Liver (tissue), 3 donors: ENCODE results near the gene NUDT8.
"Not testable (repeated sequence)": the region's sequence is repeated elsewhere in the genome, so short reads cannot be mapped to it uniquely, and the experiment has no call there.

Experiments used
- HNF4A ChIP-seq, 2 donors: conservative IDR thresholded peaks; 2 replicates each; pipeline ENCODE4 v1.6.1; 2016; ENCODE audit warnings: antibody characterized with exemption in 2 of 2, mild to moderate bottlenecking in 2 of 2
- RAD21 ChIP-seq, 2 donors: IDR thresholded peaks; 2 replicates each; pipeline ENCODE4 v1.6.1; 2016; ENCODE audit warnings: antibody characterized with exemption in 2 of 2, mild to moderate bottlenecking in 2 of 2
- RXRA ChIP-seq, 2 donors: IDR thresholded peaks; 2 replicates each; pipeline ENCODE4 v1.6.1; 2017 to 2018; ENCODE audit warnings: antibody characterized with exemption in 2 of 2, mild to moderate bottlenecking in 1 of 2
- TAF1 ChIP-seq: conservative IDR thresholded peaks from 2 replicates; pipeline ENCODE4 v1.6.1; 2016; ENCODE audit warnings: antibody characterized with exemption, mild to moderate bottlenecking
- YY1 ChIP-seq: IDR thresholded peaks from 2 replicates; pipeline ENCODE4 v1.6.1; 2016; ENCODE audit warnings: antibody characterized with exemption, mild to moderate bottlenecking
- TF ChIP-seq, protein P1 (sequence below): fragments of 150-350 bp; IDR thresholded peaks from 2 replicates; pipeline ENCODE4 v1.5.1; 2017; ENCODE audit warnings: improper control_type of control experiment, low read depth, low read length; ENCODE audit not compliant: missing input control
- TF ChIP-seq, protein P2 (sequence below): IDR thresholded peaks from 2 replicates; pipeline ENCODE4 v1.6.1; 2016; ENCODE audit warnings: antibody characterized with exemption
- TF ChIP-seq, protein P3 (sequence below): IDR thresholded peaks from 2 replicates; pipeline ENCODE4 v1.6.1; 2016; ENCODE audit warnings: antibody characterized with exemption
- TF ChIP-seq, protein P4 (sequence below): IDR thresholded peaks from 2 replicates; pipeline ENCODE4 v1.6.1; 2016; ENCODE audit warnings: antibody characterized with exemption
- donor health status: healthy.
- donor health status: healthy.

GRCh38 chr11:67623795-67624194 is 5.9 kb downstream of the NUDT8 start:
- TF ChIP-seq, protein P1, sequence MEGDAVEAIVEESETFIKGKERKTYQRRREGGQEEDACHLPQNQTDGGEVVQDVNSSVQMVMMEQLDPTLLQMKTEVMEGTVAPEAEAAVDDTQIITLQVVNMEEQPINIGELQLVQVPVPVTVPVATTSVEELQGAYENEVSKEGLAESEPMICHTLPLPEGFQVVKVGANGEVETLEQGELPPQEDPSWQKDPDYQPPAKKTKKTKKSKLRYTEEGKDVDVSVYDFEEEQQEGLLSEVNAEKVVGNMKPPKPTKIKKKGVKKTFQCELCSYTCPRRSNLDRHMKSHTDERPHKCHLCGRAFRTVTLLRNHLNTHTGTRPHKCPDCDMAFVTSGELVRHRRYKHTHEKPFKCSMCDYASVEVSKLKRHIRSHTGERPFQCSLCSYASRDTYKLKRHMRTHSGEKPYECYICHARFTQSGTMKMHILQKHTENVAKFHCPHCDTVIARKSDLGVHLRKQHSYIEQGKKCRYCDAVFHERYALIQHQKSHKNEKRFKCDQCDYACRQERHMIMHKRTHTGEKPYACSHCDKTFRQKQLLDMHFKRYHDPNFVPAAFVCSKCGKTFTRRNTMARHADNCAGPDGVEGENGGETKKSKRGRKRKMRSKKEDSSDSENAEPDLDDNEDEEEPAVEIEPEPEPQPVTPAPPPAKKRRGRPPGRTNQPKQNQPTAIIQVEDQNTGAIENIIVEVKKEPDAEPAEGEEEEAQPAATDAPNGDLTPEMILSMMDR = not testable (repeated sequence)
- not testable (repeated sequence) for TF ChIP-seq HNF4A (conservative IDR thresholded peaks at IDR 0.05); RAD21 (IDR thresholded peaks at IDR 0.05); YY1; TAF1; RXRA (IDR thresholded peaks at IDR 0.05)
- TF ChIP-seq, protein P2, sequence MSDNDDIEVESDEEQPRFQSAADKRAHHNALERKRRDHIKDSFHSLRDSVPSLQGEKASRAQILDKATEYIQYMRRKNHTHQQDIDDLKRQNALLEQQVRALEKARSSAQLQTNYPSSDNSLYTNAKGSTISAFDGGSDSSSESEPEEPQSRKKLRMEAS = not testable (repeated sequence)
- TF ChIP-seq, protein P3, sequence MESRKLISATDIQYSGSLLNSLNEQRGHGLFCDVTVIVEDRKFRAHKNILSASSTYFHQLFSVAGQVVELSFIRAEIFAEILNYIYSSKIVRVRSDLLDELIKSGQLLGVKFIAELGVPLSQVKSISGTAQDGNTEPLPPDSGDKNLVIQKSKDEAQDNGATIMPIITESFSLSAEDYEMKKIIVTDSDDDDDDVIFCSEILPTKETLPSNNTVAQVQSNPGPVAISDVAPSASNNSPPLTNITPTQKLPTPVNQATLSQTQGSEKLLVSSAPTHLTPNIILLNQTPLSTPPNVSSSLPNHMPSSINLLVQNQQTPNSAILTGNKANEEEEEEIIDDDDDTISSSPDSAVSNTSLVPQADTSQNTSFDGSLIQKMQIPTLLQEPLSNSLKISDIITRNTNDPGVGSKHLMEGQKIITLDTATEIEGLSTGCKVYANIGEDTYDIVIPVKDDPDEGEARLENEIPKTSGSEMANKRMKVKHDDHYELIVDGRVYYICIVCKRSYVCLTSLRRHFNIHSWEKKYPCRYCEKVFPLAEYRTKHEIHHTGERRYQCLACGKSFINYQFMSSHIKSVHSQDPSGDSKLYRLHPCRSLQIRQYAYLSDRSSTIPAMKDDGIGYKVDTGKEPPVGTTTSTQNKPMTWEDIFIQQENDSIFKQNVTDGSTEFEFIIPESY = not testable (repeated sequence)
- TF ChIP-seq, protein P4, sequence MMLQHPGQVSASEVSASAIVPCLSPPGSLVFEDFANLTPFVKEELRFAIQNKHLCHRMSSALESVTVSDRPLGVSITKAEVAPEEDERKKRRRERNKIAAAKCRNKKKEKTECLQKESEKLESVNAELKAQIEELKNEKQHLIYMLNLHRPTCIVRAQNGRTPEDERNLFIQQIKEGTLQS = not testable (repeated sequence)
